GM10248 (cell line): ENCODE measurements around the gene CFDP1.

Source experiments
- CTCF ChIA-PET: fragments of 300-600 bp; sonication (Branson Sonifier 250); formaldehyde crosslinking; extraction: SDS; loops from one replicate; lab custom pipeline; 2021; ENCODE audit warnings: antibody characterized with exemption; lab: Yijun Ruan, JAX
- POLR2A ChIA-PET: fragments of 350-650 bp; sonication (Branson Sonifier 250); formaldehyde crosslinking; extraction: SDS; loops from one replicate; lab custom pipeline; 2020; ENCODE audit warnings: antibody characterized with exemption; lab: Yijun Ruan, JAX
- DNase-seq: peaks from one replicate; pipeline ENCODE4 v3.0.0; 2012; ENCODE audit errors: extremely low spot score
- TF ChIP-seq, protein P1 (sequence below): IDR thresholded peaks from 2 replicates; pipeline ENCODE4 v1.5.1; 2012; ENCODE audit warnings: mild to moderate bottlenecking, low read depth; ENCODE audit errors: extremely low read depth, missing control alignments, control extremely low read depth

Gene CFDP1

GRCh38 chr16:75398333-75398732 is 35.0 kb downstream of the CFDP1 start:
- ChIA-PET POLR2A (interaction anchor here (0.5 kb wide), 1 partner anchor 9 kb away, joined by 3 read pairs; no protein-coding TSS in a partner anchor), CTCF (interaction anchor here (1.0 to 5.7 kb wide), 7 partner anchors 8 to 199 kb away, joined by 3 to 23 read pairs (median 4); partner anchors contain the start of gene TMEM170A)
- TF ChIP-seq, protein P1, sequence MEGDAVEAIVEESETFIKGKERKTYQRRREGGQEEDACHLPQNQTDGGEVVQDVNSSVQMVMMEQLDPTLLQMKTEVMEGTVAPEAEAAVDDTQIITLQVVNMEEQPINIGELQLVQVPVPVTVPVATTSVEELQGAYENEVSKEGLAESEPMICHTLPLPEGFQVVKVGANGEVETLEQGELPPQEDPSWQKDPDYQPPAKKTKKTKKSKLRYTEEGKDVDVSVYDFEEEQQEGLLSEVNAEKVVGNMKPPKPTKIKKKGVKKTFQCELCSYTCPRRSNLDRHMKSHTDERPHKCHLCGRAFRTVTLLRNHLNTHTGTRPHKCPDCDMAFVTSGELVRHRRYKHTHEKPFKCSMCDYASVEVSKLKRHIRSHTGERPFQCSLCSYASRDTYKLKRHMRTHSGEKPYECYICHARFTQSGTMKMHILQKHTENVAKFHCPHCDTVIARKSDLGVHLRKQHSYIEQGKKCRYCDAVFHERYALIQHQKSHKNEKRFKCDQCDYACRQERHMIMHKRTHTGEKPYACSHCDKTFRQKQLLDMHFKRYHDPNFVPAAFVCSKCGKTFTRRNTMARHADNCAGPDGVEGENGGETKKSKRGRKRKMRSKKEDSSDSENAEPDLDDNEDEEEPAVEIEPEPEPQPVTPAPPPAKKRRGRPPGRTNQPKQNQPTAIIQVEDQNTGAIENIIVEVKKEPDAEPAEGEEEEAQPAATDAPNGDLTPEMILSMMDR = no peak
- no peak for DNase-seq

GRCh38 chr16:75394941-75395340 is 38.4 kb downstream of the CFDP1 start:
- POLR2A ChIA-PET = no interaction called here
- TF ChIP-seq, protein P1 = no peak
- CTCF ChIA-PET = interaction anchor here (1.0 to 5.7 kb wide), 5 partner anchors 8 to 282 kb away, joined by 3 to 23 read pairs (median 3); no protein-coding TSS in a partner anchor
- no peak for DNase-seq

DNA sequence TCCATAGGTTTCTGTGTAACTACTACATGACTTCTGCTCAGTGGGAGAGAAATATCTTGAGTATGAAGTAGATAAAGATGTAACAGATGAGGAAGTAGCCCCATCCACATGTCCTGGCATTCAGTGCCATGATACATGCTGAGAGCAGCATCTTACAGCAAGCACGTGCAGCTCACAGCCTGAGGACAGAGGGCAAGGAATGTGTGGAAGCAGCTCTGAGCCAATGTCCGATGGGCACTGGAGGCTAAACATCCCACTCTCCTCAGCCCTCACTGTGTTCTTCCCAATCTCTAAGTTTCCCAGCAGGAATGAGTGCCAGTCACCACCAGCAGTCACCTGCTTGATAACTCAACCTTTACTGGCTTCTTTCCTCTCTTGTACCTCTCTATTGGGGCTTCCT is 40.4 kb downstream of the CFDP1 start:
- CTCF ChIA-PET = interaction anchor here (1.2 to 5.9 kb wide), 5 partner anchors 9 to 194 kb away, joined by 3 to 32 read pairs (median 10); no protein-coding TSS in a partner anchor
- POLR2A ChIA-PET = no interaction called here
- DNase-seq = no peak
- TF ChIP-seq, protein P1 = no peak

- TF ChIP-seq, protein P1 = no peak
- ChIA-PET CTCF (interaction anchor here (1.0 to 5.9 kb wide), 8 partner anchors 11 to 200 kb away, joined by 3 to 32 read pairs (median 4); no protein-coding TSS in a partner anchor), POLR2A (no interaction called here)
- no peak for DNase-seq
These were observed 42.2 kb downstream of the CFDP1 start for GRCh38 chr16:75390926-75391653.

DNA sequence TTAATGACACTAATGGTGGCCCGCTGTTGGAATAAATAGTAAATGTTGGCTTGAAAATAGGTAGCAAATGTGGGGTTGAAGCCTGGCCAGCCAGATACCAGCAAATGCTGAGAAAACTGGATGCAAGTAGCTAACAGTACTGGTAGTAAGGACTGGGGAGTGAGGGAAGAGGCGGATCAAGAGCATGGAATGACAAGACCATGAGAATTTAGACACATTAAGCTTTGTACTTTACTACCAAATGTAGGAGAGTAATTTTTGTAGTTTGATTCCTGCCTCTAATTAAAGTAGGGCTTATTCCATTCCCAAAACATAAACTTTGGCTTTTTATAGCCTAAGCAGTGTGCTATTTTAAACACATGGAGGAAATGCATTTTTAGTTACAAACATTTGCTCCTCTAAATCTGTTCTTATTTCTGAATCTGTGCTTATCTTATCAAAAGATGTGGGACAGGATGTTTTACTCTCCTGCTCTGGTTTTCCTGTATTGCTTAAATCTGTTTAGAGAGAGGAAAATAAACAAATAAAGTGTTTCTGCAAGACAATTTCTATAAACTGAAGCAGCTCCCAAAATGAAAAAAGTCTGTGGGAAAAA is 44.1 kb downstream of the CFDP1 start:
- POLR2A ChIA-PET = interaction anchor here (0.7 to 0.8 kb wide), 2 partner anchors 9 to 21 kb away, joined by 3 to 8 read pairs; no protein-coding TSS in a partner anchor
- CTCF ChIA-PET = interaction anchor here (0.5 to 5.9 kb wide), 10 partner anchors 10 to 190 kb away, joined by 3 to 32 read pairs (median 3); no protein-coding TSS in a partner anchor
- TF ChIP-seq, protein P1 = no peak
- DNase-seq = no peak

DNA sequence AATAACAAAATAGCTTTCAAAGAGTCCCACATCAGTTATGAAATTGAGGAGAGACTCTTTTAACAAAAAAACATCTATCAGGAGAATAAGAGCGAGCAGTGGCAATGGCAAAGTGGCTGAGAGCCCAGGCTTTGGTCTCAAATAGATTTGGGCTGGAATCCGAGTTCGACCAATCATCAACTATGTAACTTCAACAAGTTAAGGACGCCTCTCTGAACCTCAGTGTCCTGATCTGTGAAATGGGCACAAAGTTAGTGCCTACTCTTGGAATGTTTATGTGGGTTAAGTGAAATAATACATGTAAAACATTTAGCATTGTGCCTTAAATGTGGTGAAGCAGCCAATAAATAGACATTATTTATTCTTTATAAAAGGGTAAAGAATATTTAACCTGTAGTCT is 45.4 kb downstream of the CFDP1 start:
- no peak for DNase-seq
- ChIA-PET CTCF (interaction anchor here (0.9 to 3.6 kb wide), 5 partner anchors 14 to 189 kb away, joined by 3 to 61 read pairs (median 5); no protein-coding TSS in a partner anchor), POLR2A (no interaction called here)
- TF ChIP-seq, protein P1 = no peak
